Gastroesophageal sphincter (tissue), 4 donors: ENCODE data around the gene HIP1. TPM values are rescaled to one million over a fixed set of nuclear protein-coding genes. Genes with fewer than 3 reads are reported as not detected.

Experiments used
- ATAC-seq: fragments of 150-250 bp; one replicate; pipeline ENCODE4 v1.9.1; 2016; ENCODE audit warnings: mild to moderate bottlenecking, moderate library complexity
- H3K27ac ChIP-seq, 4 donors: fragments of 200-600 bp; sonication (generic) in 3 of 4; 1 replicate in 3 of 4; 2 replicates in 1 of 4; pipeline ENCODE4 v1.5.1; 2016 to 2019
- H3K27me3 ChIP-seq: fragments of 200-600 bp; sonication (generic); one replicate; pipeline ENCODE4 v1.5.1; 2019
- H3K36me3 ChIP-seq, 2 donors: fragments of 200-600 bp; sonication (generic); one replicate each; pipeline ENCODE4 v1.5.1; 2019; ENCODE audit warnings: control low read depth in 1 of 2
- H3K4me1 ChIP-seq, 3 donors: fragments of 200-600 bp; sonication (generic); 1 replicate in 2 of 3; 2 replicates in 1 of 3; pipeline ENCODE4 v1.5.1; 2016 to 2019; ENCODE audit warnings: control low read depth in 2 of 3
- H3K4me3 ChIP-seq, 2 donors: fragments of 200-600 bp; sonication (generic); one replicate each; pipeline ENCODE4 v1.5.1; 2019; ENCODE audit warnings: mild to moderate bottlenecking in 1 of 2, moderate library complexity in 1 of 2
- H3K9me3 ChIP-seq, 3 donors: fragments of 200-600 bp; sonication (generic); one replicate each; pipeline ENCODE4 v1.5.1; 2017 to 2019; ENCODE audit warnings: control low read depth in 2 of 3
- EP300 ChIP-seq: sonication (generic); formaldehyde crosslinking; IDR thresholded peaks from one replicate; pipeline ENCODE4 v1.6.1; 2017; ENCODE audit warnings: antibody characterized with exemption, mild to moderate bottlenecking
- POLR2A ChIP-seq, 2 donors: fragments of 450-650 bp; IDR thresholded peaks; one replicate each; pipeline ENCODE4 v1.6.1; 2017; ENCODE audit warnings: antibody characterized with exemption in 2 of 2, mild to moderate bottlenecking in 2 of 2, moderate library complexity in 1 of 2
- POLR2AphosphoS5 ChIP-seq: sonication (generic); formaldehyde crosslinking; IDR thresholded peaks from one replicate; pipeline ENCODE4 v1.6.1; 2017; ENCODE audit warnings: antibody characterized with exemption
- WGBS, 2 donors: methylation state at CpG; one replicate each; pipeline ENCODE4 v1.1.5; 2018; ENCODE audit warnings: low coverage in 1 of 2; 5-methylcytosine and 5-hydroxymethylcytosine counted together
- total RNA-seq, 4 donors: library from RNA; depleted of rRNA; stranded (reverse); fragments of >200 nt; gene quantifications; one replicate each; pipeline ENCODE4 v1.1.0, GENCODE V29; 2016
- TF ChIP-seq, protein P1 (sequence below), 4 experiments: fragments of 200-600 bp in 2 of 4; fragments of 450-650 bp in 2 of 4; sonication (generic) in 1 of 4; IDR thresholded peaks; one replicate each; pipeline ENCODE4 v1.5.1; 2017 to 2019; ENCODE audit warnings: antibody characterized with exemption in 4 of 4, mild to moderate bottlenecking in 2 of 4, moderate library complexity in 2 of 4

Gene HIP1
- total RNA-seq, 4 donors from 2014 or later: 12.3 to 32.6 (median 22.6) TPM

DNA sequence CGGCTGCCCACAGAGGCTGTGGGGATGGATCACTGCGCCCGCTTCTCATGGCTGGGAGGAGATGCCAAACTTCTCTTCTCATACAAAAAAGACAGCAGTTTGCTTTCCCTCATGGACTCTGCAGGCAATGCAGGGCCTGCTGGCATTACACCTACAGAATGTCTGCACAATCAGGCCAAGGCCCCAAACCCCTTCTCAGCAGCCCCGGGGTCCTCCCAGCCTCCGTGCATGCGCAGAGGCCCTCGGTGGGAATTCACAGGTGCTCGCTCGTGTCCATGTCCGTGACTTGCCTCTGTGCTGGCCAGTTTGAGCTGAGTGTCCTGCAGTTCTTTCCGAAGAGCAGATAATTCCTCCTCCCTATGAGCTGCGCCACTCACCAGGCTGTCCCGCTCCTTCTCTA, 183.0 kb downstream of the HIP1 start:
- ATAC-seq: no peak
- 72 to 87% methylated on average over 2 to 6 of the region's 13 CpGs for WGBS, 2 donors
- peaks cover 0 to 100% of the 10 kb centered on the region in 2 donors for H3K36me3 ChIP-seq

GRCh38 chr7:75546237-75547015, 192.3 kb downstream of the HIP1 start:
- TF ChIP-seq EP300 (no peak), POLR2A (IDR thresholded peaks at IDR 0.05) (no peak), POLR2AphosphoS5 (no peak)
- TF ChIP-seq, protein P1, sequence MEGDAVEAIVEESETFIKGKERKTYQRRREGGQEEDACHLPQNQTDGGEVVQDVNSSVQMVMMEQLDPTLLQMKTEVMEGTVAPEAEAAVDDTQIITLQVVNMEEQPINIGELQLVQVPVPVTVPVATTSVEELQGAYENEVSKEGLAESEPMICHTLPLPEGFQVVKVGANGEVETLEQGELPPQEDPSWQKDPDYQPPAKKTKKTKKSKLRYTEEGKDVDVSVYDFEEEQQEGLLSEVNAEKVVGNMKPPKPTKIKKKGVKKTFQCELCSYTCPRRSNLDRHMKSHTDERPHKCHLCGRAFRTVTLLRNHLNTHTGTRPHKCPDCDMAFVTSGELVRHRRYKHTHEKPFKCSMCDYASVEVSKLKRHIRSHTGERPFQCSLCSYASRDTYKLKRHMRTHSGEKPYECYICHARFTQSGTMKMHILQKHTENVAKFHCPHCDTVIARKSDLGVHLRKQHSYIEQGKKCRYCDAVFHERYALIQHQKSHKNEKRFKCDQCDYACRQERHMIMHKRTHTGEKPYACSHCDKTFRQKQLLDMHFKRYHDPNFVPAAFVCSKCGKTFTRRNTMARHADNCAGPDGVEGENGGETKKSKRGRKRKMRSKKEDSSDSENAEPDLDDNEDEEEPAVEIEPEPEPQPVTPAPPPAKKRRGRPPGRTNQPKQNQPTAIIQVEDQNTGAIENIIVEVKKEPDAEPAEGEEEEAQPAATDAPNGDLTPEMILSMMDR (IDR thresholded peaks at IDR 0.05): no peak
- ATAC-seq: no peak
- H3K4me3 ChIP-seq: no peak overlapping the region
- H3K9me3 ChIP-seq: no peaks in the 10 kb centered on the region
- no peaks in the 10 kb centered on the region for H3K27me3 ChIP-seq
- no peaks in the 10 kb centered on the region for H3K4me1 ChIP-seq
- 65 to 78% methylated on average over 8 to 9 of the region's 15 CpGs for whole genome bisulfite sequencing, 2 donors
- H3K27ac ChIP-seq: no peak overlapping the region
- peaks cover 0 to 99% of the 10 kb centered on the region in 2 donors for H3K36me3 ChIP-seq

More for the DNA sequence above, 183.0 kb downstream of the HIP1 start:
- H3K27ac ChIP-seq: no peak overlapping the region
- no peak overlapping the region for H3K4me3 ChIP-seq
- no peaks in the 10 kb centered on the region for H3K9me3 ChIP-seq
- no peaks in the 10 kb centered on the region for H3K27me3 ChIP-seq
- TF ChIP-seq POLR2A (IDR thresholded peaks at IDR 0.05) (no peak), EP300 (no peak), POLR2AphosphoS5 (no peak)
- TF ChIP-seq, protein P1 (IDR thresholded peaks at IDR 0.05): no peak
- H3K4me1 ChIP-seq: no peaks in the 10 kb centered on the region

DNA sequence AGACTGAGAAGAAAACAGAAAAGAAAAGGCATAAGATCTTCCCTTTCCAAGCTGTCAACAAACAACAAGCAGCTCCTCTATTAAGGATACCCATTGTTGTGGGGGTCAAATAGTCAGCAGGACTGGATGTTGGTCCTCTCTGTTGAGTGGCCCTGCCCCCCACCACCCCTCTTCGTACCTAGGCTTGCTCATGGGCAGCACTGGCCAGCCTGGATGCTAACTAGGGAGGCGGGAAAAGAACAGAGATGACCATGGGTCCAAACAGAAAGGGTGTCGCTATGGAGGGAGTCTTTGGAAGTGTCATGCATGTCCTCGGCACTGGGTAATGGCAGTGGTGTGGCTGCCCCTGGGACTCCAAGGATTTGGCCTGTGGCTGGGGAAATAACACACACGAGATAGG, 201.0 kb downstream of the HIP1 start:
- TF ChIP-seq EP300 (no peak), POLR2AphosphoS5 (no peak), POLR2A (IDR thresholded peaks at IDR 0.05) (no peak)
- TF ChIP-seq, protein P1 (IDR thresholded peaks at IDR 0.05): no peak
- no peak overlapping the region for H3K4me3 ChIP-seq
- WGBS, 2 donors: 90 to 100% methylated on average over 1 to 4 of the region's 5 CpGs
- no peak overlapping the region for H3K27ac ChIP-seq
- H3K9me3 ChIP-seq: no peaks in the 10 kb centered on the region
- peaks cover 0 to 73% of the 10 kb centered on the region in 2 donors for H3K36me3 ChIP-seq
- no peaks in the 10 kb centered on the region for H3K4me1 ChIP-seq
- ATAC-seq: no peak
- H3K27me3 ChIP-seq: no peaks in the 10 kb centered on the region

DNA sequence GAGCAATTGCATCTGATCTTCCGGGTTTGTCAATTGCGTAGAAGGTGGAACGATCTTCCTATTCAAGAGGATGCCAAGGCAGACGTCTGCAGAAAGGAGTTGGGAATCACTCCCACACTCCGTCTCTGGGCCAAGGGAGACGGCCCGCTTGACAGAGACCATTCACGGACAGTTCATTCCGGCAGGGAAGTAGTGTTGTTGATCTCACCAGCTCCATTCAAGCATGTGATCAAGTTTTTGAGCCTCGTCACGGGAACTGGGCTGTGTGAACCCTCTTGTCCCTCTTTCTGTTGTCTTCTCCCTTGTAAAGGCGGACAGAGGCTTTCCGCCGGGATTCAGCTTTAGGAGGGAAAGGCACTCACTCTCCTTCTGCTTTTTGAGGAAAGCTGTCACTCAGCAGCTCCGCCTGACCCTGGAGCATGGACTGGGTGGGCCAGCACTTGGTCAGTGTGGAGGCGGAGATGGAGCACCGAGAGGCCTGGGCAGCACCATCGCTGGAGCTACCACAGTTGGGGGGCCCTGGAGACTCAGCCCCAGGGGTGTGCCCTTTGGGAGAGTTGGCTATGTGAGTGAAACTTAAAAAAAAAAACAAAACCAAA, 201.7 kb downstream of the HIP1 start:
- no peak for ATAC-seq

More for the DNA sequence above, 201.7 kb downstream of the HIP1 start:
- no peaks in the 10 kb centered on the region for H3K27me3 ChIP-seq
- no peak overlapping the region for H3K27ac ChIP-seq
- H3K9me3 ChIP-seq: no peaks in the 10 kb centered on the region
- WGBS, 2 donors: 77 to 100% methylated on average over 1 to 13 of the region's 18 CpGs
- H3K36me3 ChIP-seq: peaks cover 0 to 66% of the 10 kb centered on the region in 2 donors
- TF ChIP-seq EP300 (no peak), POLR2AphosphoS5 (no peak), POLR2A (IDR thresholded peaks at IDR 0.05) (no peak)
- TF ChIP-seq, protein P1 (IDR thresholded peaks at IDR 0.05): no peak
- H3K4me1 ChIP-seq: no peaks in the 10 kb centered on the region
- H3K4me3 ChIP-seq: no peak overlapping the region
